ENCODE results near the gene RPL4. TPM values are rescaled to one million over a fixed set of nuclear protein-coding genes. Genes with fewer than 3 reads are reported as not detected.
"Not testable (repeated sequence)": the region's sequence is repeated elsewhere in the genome, so short reads cannot be mapped to it uniquely, and the experiment has no call there.

The RPL4 gene
- total and polyA plus RNA-seq, 9 of the 15 experiments (the other 6 are each of a cell fraction or from before 2014, with no cell fraction given), result 2,055 to 7,760 (median 5,069) TPM

GRCh38 chr15:66461917-66462316 is 42.7 kb downstream of the RPL4 start:
- no peaks in the 10 kb centered on the region for H4K20me1 ChIP-seq (replicated peaks; ENCODE audit: control insufficient read depth, insufficient read depth, low read length)
- H3K9me1 ChIP-seq (ENCODE audit: control insufficient read depth, insufficient read depth, low read length), result no peaks in the 10 kb centered on the region
- H3K9ac ChIP-seq (ENCODE audit: insufficient read depth in 1 of 2, low read depth in 2 of 2, low read length in 2 of 2), result no peak overlapping the region
- H3K27me3 ChIP-seq (ENCODE audit: control insufficient read depth in 2 of 2, insufficient read depth in 2 of 2, low read length in 2 of 2), result no peaks in the 10 kb centered on the region
- no peak overlapping the region for H3K27ac ChIP-seq (ENCODE audit: extremely low read depth, low read depth, low read length)
- H3K79me2 ChIP-seq (ENCODE audit: control insufficient read depth, insufficient read depth, low read length), result no peaks in the 10 kb centered on the region
- BruUV-seq (replicated peaks), result no TSS peak
- no peak for ATAC-seq
- POLR2A ChIA-PET, result interaction anchor here (0.7 to 1.0 kb wide), 2 partner anchors 25 to 58 kb away, joined by 3 read pairs; no protein-coding TSS in a partner anchor
- no peak for FAIRE-seq
- H3K4me1 ChIP-seq (replicated peaks in 1 of 2; ENCODE audit: control insufficient read depth in 2 of 2, insufficient read depth in 2 of 2, low read length in 2 of 2), result no peaks in the 10 kb centered on the region
- DNase-seq (ENCODE audit: extremely low read depth in 1 of 4, low spot score in 3 of 4), result no peak
- no peaks in the 10 kb centered on the region; the same call in 1 of the 2 replicates for H3K9me3 ChIP-seq (replicated peaks; ENCODE audit: control insufficient read depth, insufficient read depth, low read depth, low read length)
- intact Hi-C loops (cut with micrococcal nuclease), result no loop called here
- in situ Hi-C loops (cut with MboI), result no loop called here
- H2AFZ ChIP-seq (ENCODE audit: low read depth, low read length), result no peak overlapping the region
- peaks cover 10% of the 10 kb centered on the region; the same call in 2 of the 3 replicates for H3K36me3 ChIP-seq (ENCODE audit: control insufficient read depth, insufficient read depth, low read length)
- H3K4me2 ChIP-seq (ENCODE audit: insufficient read depth, low read length), result no peak overlapping the region
- no peak overlapping the region for H3K4me3 ChIP-seq
- no peak for TF ChIP-seq ZNF316 (IDR thresholded peaks at IDR 0.05)
- no peak for TF ChIP-seq DEAF1 (CRISPR knock-in tag; IDR thresholded peaks at IDR 0.05)
- no peak for TF ChIP-seq PHTF2 (CRISPR knock-in tag; IDR thresholded peaks at IDR 0.05)
- TF ChIP-seq ZSCAN29 (IDR thresholded peaks at IDR 0.05), result no peak
- TF ChIP-seq E2F1 (CRISPR knock-in tag; IDR thresholded peaks at IDR 0.05), result no peak
- TF ChIP-seq NEUROD1 (IDR thresholded peaks at IDR 0.05; ENCODE audit: borderline replicate concordance, low read depth, low read length, partially characterized antibody), result no peak
- no peak for TF ChIP-seq ZNF184 (CRISPR knock-in tag; IDR thresholded peaks at IDR 0.05)
- no peak for TF ChIP-seq MYBL2 (IDR thresholded peaks at IDR 0.05; ENCODE audit: low read depth)
- no peak for TF ChIP-seq MYBL2 (CRISPR knock-in tag; IDR thresholded peaks at IDR 0.05; ENCODE audit: borderline replicate concordance)
- TF ChIP-seq CREBBP (IDR thresholded peaks at IDR 0.05; ENCODE audit: low read depth, low read length), result no peak
- WGBS (ENCODE audit: insufficient coverage, low coverage, missing lambda C conversion rate), result 95% methylated on average over 2 of the region's 2 CpGs
- CTCF ChIA-PET (ENCODE audit: low intra/inter-chr PET ratio), result no interaction called here

- WGBS (ENCODE audit: insufficient coverage, low coverage, missing lambda C conversion rate), result 91% methylated on average over 6 of the region's 6 CpGs
- H3K27me3 ChIP-seq (ENCODE audit: control insufficient read depth in 2 of 2, insufficient read depth in 2 of 2, low read length in 2 of 2); H3K9ac ChIP-seq (ENCODE audit: insufficient read depth in 1 of 2, low read depth in 2 of 2, low read length in 2 of 2); BruUV-seq (replicated peaks); H3K79me2 ChIP-seq (ENCODE audit: control insufficient read depth, insufficient read depth, low read length); DNase-seq (ENCODE audit: extremely low read depth in 1 of 4, low spot score in 3 of 4); intact Hi-C loops (cut with micrococcal nuclease); H3K27ac ChIP-seq (ENCODE audit: extremely low read depth, low read depth, low read length); H4K20me1 ChIP-seq (replicated peaks; ENCODE audit: control insufficient read depth, insufficient read depth, low read length); H3K4me3 ChIP-seq; in situ Hi-C loops (cut with MboI); H2AFZ ChIP-seq (ENCODE audit: low read depth, low read length); H3K4me1 ChIP-seq (replicated peaks in 1 of 2; ENCODE audit: control insufficient read depth in 2 of 2, insufficient read depth in 2 of 2, low read length in 2 of 2); H3K9me3 ChIP-seq (replicated peaks; ENCODE audit: control insufficient read depth, insufficient read depth, low read depth, low read length); H3K4me2 ChIP-seq (ENCODE audit: insufficient read depth, low read length); CTCF ChIA-PET (ENCODE audit: low intra/inter-chr PET ratio); H3K9me1 ChIP-seq (ENCODE audit: control insufficient read depth, insufficient read depth, low read length); ATAC-seq; FAIRE-seq; H3K36me3 ChIP-seq (ENCODE audit: control insufficient read depth, insufficient read depth, low read length): not testable (repeated sequence)
- POLR2A ChIA-PET, result interaction anchor here (0.5 to 1.5 kb wide), 3 partner anchors 8 to 105 kb away, joined by 3 to 5 read pairs (median 4); partner anchors contain the start of gene TIPIN
Observed at GRCh38 chr15:66461294-66461693, 43.4 kb downstream of the RPL4 start.
